Right lobe of liver (tissue), 4 donors: ENCODE data around the gene MINK1.

Experiments used
- POLR2A ChIP-seq: fragments of 450-650 bp; IDR thresholded peaks from one replicate; pipeline ENCODE4 v1.6.1; 2017; ENCODE audit warnings: antibody characterized with exemption, mild to moderate bottlenecking
- TF ChIP-seq, protein P1 (sequence below), 4 donors: fragments of 200-600 bp in 3 of 4; fragments of 450-650 bp in 1 of 4; IDR thresholded peaks; one replicate each; pipeline versions ENCODE4 v1.5.1 to v1.8.0; 2016 to 2022; ENCODE audit warnings: antibody characterized with exemption in 4 of 4, mild to moderate bottlenecking in 2 of 4
- donor health status: DM: no; HTN: no; CAD: no.
- donor health status: DM: no; HTN: no; CAD: no.
- donor health status: DM: no; HTN: yes; CAD: no.

DNA sequence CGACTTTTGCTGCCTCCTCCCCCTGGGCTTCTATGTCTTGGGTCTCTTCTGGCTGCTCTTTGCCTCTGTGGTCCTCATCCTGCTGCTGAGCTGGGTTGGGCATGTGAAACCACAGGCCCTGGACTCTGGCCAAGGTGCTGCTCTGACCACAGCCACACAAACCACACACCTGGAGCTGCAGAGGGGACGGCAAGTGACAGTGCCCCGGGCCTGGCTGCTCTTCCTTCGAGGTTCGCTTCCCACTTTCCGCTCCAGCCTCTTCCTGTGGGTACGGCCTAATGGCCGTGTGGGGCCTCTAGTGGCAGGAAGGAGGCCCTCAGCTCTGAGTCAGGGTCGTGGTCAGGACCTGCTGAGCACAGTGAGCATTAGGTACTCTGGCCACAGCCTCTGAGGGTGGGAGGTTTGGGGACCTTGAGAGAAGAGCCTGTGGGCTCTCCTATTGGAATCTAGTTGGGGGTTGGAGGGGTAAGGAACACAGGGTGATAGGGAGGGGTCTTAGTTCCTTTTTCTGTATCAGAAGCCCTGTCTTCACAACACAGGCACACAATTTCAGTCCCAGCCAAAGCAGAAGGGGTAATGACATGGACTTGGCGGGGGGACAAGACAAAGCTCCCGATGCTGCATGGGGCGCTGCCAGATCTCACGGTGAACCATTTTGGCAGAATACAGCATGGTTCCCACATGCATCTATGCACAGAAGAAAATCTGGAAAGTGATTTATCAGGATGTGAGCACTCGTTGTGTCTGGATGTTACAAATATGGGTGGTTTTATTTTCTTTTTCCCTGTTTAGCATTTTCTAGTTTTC, 101.2 kb downstream of the MINK1 start:
- TF ChIP-seq, protein P1, sequence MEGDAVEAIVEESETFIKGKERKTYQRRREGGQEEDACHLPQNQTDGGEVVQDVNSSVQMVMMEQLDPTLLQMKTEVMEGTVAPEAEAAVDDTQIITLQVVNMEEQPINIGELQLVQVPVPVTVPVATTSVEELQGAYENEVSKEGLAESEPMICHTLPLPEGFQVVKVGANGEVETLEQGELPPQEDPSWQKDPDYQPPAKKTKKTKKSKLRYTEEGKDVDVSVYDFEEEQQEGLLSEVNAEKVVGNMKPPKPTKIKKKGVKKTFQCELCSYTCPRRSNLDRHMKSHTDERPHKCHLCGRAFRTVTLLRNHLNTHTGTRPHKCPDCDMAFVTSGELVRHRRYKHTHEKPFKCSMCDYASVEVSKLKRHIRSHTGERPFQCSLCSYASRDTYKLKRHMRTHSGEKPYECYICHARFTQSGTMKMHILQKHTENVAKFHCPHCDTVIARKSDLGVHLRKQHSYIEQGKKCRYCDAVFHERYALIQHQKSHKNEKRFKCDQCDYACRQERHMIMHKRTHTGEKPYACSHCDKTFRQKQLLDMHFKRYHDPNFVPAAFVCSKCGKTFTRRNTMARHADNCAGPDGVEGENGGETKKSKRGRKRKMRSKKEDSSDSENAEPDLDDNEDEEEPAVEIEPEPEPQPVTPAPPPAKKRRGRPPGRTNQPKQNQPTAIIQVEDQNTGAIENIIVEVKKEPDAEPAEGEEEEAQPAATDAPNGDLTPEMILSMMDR (IDR thresholded peaks at IDR 0.05), result peak in 2 of 4 donors; percentile 26 to 31
- no peak for TF ChIP-seq POLR2A
